HEK293T (cell line): Measurements from ENCODE around the gene NTN1.

Source experiments
- ARNT ChIP-seq: fragments of 450-650 bp; IDR thresholded peaks from 2 replicates; pipeline ENCODE4 v1.6.1; 2017; ENCODE audit warnings: mild to moderate bottlenecking
- ELF4 ChIP-seq: fragments of 450-650 bp; IDR thresholded peaks from 2 replicates; pipeline ENCODE4 v1.6.1; 2017; ENCODE audit warnings: antibody characterized with exemption
- FOXK2 ChIP-seq: fragments of 450-650 bp; IDR thresholded peaks from 2 replicates; pipeline ENCODE4 v1.6.1; 2016; ENCODE audit warnings: mild to moderate bottlenecking
- FOXM1 ChIP-seq: fragments of 450-650 bp; IDR thresholded peaks from 2 replicates; pipeline ENCODE4 v1.6.1; 2017; ENCODE audit warnings: mild to moderate bottlenecking, borderline replicate concordance
- HDGF ChIP-seq: fragments of 450-650 bp; IDR thresholded peaks from 2 replicates; pipeline ENCODE4 v1.6.1; 2017; ENCODE audit warnings: antibody characterized with exemption, borderline replicate concordance
- L3MBTL2 ChIP-seq: fragments of 450-650 bp; conservative IDR thresholded peaks from 2 replicates; pipeline ENCODE4 v1.6.1; 2016; ENCODE audit warnings: mild to moderate bottlenecking
- NFRKB ChIP-seq: fragments of 450-650 bp; IDR thresholded peaks from 2 replicates; pipeline ENCODE4 v1.6.1; 2016; ENCODE audit warnings: mild to moderate bottlenecking, moderate library complexity
- SP1 ChIP-seq: fragments of 450-650 bp; IDR thresholded peaks from 2 replicates; pipeline ENCODE4 v1.6.1; 2017
- SUZ12 ChIP-seq: fragments of 450-650 bp; IDR thresholded peaks from 2 replicates; pipeline ENCODE4 v1.6.1; 2016; ENCODE audit warnings: mild to moderate bottlenecking
- ZNF384 ChIP-seq: fragments of 450-650 bp; IDR thresholded peaks from 2 replicates; pipeline ENCODE4 v1.6.1; 2016
- TF ChIP-seq, protein P1 (sequence below): fragments of 450-650 bp; IDR thresholded peaks from 2 replicates; pipeline ENCODE4 v1.6.1; 2016

DNA sequence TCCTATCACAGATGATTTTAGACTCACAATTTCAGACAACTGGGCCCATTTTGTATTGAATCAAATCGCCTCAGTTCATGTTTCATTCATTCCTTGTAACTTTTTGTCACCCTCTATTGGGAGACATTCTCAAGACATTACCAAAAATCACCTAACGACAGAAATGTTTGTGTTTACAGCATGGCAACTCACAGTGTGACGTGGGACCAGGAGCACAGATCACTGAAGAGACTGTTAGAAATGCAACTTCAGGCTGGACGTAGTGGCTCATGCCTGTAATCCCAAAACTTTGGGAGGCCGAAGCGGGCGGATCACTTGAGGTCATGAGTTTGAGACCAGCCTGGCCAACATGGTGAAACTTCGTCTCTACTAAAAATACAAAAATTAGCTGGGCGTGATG, 249.6 kb downstream of the NTN1 start:
- TF ChIP-seq ZNF384 (no peak), FOXK2 (no peak), FOXM1 (no peak), SP1 (no peak), SUZ12 (no peak), ARNT (no peak), L3MBTL2 (no peak), HDGF (no peak), NFRKB (no peak), ELF4 (no peak)
- TF ChIP-seq, protein P1, sequence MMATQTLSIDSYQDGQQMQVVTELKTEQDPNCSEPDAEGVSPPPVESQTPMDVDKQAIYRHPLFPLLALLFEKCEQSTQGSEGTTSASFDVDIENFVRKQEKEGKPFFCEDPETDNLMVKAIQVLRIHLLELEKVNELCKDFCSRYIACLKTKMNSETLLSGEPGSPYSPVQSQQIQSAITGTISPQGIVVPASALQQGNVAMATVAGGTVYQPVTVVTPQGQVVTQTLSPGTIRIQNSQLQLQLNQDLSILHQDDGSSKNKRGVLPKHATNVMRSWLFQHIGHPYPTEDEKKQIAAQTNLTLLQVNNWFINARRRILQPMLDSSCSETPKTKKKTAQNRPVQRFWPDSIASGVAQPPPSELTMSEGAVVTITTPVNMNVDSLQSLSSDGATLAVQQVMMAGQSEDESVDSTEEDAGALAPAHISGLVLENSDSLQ, result no peak
